DND-41 (cell line): ENCODE results near the gene DNAI4.

ENCODE experiments used
- EZH2 ChIP-seq: IDR thresholded peaks from 3 replicates; pipeline ENCODE4 v1.6.1; 2012; ENCODE audit warnings: borderline replicate concordance, low read depth, mild to moderate bottlenecking, moderate library complexity, low read length, inconsistent platforms; ENCODE audit not compliant: severe bottlenecking
- TF ChIP-seq, protein P1 (sequence below): IDR thresholded peaks from 2 replicates; pipeline ENCODE4 v1.5.1; 2012; ENCODE audit warnings: borderline replicate concordance, low read length, moderate library complexity, mild to moderate bottlenecking; ENCODE audit not compliant: poor library complexity, severe bottlenecking; ENCODE audit errors: extremely low read depth

DNA sequence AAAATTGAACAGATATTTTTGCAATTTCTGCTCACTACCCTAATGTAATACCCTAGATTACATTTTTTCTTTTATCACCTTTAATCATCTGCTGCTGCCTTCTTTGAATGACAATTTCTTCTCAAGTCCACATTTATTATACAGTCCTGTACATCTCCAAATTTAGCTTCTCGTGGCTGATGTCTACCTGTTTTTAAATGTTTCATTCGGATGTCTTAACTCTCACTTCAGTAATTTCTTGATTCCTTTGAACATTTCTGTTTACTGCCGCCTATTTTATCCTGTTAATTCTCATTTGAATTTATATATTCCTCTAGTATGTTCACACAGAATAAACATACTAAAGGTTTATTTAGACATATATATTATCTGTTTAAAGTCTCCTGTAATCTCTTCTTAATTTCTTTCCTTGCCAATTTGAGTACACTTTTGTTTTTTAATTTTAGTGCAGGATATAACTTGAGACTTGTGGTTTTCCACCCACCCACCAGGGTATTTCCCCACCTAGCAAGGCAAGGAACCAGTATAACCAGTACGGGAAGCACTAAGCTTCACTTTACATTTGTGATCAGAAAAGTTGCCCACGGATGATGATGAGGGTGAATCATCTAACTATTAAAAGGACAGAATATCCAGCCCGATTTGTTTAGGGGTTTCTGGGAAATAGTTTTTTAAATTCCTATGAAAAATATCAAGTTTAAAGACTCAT lies 136.3 kb downstream of the DNAI4 start:
- TF ChIP-seq, protein P1, sequence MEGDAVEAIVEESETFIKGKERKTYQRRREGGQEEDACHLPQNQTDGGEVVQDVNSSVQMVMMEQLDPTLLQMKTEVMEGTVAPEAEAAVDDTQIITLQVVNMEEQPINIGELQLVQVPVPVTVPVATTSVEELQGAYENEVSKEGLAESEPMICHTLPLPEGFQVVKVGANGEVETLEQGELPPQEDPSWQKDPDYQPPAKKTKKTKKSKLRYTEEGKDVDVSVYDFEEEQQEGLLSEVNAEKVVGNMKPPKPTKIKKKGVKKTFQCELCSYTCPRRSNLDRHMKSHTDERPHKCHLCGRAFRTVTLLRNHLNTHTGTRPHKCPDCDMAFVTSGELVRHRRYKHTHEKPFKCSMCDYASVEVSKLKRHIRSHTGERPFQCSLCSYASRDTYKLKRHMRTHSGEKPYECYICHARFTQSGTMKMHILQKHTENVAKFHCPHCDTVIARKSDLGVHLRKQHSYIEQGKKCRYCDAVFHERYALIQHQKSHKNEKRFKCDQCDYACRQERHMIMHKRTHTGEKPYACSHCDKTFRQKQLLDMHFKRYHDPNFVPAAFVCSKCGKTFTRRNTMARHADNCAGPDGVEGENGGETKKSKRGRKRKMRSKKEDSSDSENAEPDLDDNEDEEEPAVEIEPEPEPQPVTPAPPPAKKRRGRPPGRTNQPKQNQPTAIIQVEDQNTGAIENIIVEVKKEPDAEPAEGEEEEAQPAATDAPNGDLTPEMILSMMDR, result no peak
- TF ChIP-seq EZH2, result no peak
